Smooth muscle cell (in vitro differentiated cells): ENCODE results near the gene RUSF1. TPM values are rescaled to one million over a fixed set of nuclear protein-coding genes. Genes with fewer than 3 reads are reported as not detected.
"Not testable (repeated sequence)": the region's sequence is repeated elsewhere in the genome, so short reads cannot be mapped to it uniquely, and the experiment has no call there.

Source experiments
- DNase-seq: peaks from one replicate; lab custom pipeline; 2025; ENCODE audit not compliant: unreplicated experiment; lab: John Stamatoyannopoulos, UW
- H2AFZ ChIP-seq: fragments of 200-600 bp; sonication (generic); 2 replicates; pipeline ENCODE4 v1.6.0; 2016; ENCODE audit warnings: antibody characterized with exemption, low read depth, mild to moderate bottlenecking
- H3F3A ChIP-seq: fragments of 200-600 bp; sonication (generic); 2 replicates; pipeline ENCODE4 v1.6.0; 2017; ENCODE audit warnings: antibody characterized with exemption, low read depth
- H3K27ac ChIP-seq: fragments of 200-600 bp; sonication (generic); 2 replicates; pipeline ENCODE4 v1.5.1; 2016; ENCODE audit warnings: low read depth, mild to moderate bottlenecking
- H3K27me3 ChIP-seq: fragments of 200-600 bp; sonication (generic); 2 replicates; pipeline ENCODE4 v1.6.1; 2016; ENCODE audit warnings: low read depth, mild to moderate bottlenecking
- H3K36me3 ChIP-seq: fragments of 200-600 bp; sonication (generic); 2 replicates; pipeline ENCODE4 v1.5.1; 2016; ENCODE audit warnings: low read depth
- H3K4me1 ChIP-seq: fragments of 200-600 bp; sonication (generic); 2 replicates; pipeline ENCODE4 v1.5.1; 2016; ENCODE audit warnings: low read depth
- H3K4me2 ChIP-seq: fragments of 200-600 bp; sonication (generic); 2 replicates; pipeline ENCODE4 v1.6.0; 2016; ENCODE audit warnings: mild to moderate bottlenecking
- H3K4me3 ChIP-seq: fragments of 200-600 bp; sonication (generic); 2 replicates; pipeline ENCODE4 v1.5.1; 2016; ENCODE audit warnings: mild to moderate bottlenecking
- H3K79me2 ChIP-seq: fragments of 200-600 bp; sonication (generic); 2 replicates; pipeline ENCODE4 v1.6.0; 2016; ENCODE audit warnings: low read depth, mild to moderate bottlenecking
- H3K9ac ChIP-seq: fragments of 200-600 bp; sonication (generic); 2 replicates; pipeline ENCODE4 v1.6.0; 2016; ENCODE audit warnings: low read depth
- H3K9me3 ChIP-seq: fragments of 200-600 bp; sonication (generic); replicated peaks from 2 replicates; pipeline ENCODE4 v1.5.1; 2016; ENCODE audit warnings: low read depth
- H4K20me1 ChIP-seq: fragments of 200-600 bp; sonication (generic); 2 replicates; pipeline ENCODE4 v1.6.0; 2016; ENCODE audit warnings: low read depth
- CTCF ChIP-seq: fragments of 200-600 bp; sonication (generic); IDR thresholded peaks from 2 replicates; pipeline ENCODE4 v1.5.1; 2017; ENCODE audit warnings: borderline replicate concordance, mild to moderate bottlenecking, antibody characterized with exemption; ENCODE audit not compliant: insufficient read depth, poor library complexity, severe bottlenecking
- whole genome bisulfite sequencing: methylation state at CpG from one replicate; pipeline ENCODE4 v1.1.7; 2016; ENCODE audit warnings: low lambda C conversion rate; 5-methylcytosine and 5-hydroxymethylcytosine counted together
- polyA plus RNA-seq: library from polyadenylated mRNA; unstranded; fragments of >200 nt; fragmentation: Nextera tagmentation; extraction: Ambion mirVana; gene quantifications from 2 replicates; pipeline ENCODE4 v1.2.1, GENCODE V29; 2016
- total RNA-seq: library from RNA; depleted of rRNA; stranded (reverse); fragments of >200 nt; gene quantifications from 2 replicates; pipeline ENCODE4 v1.2.3, GENCODE V29; 2014

Gene RUSF1
- total and polyA plus RNA-seq, 2 experiments from 2014 or later, result 55.9 to 72.1 TPM

- H3K9me3 ChIP-seq, result no peaks in the 10 kb centered on the region
- H3K27me3 ChIP-seq, result peaks cover 35% of the 10 kb centered on the region
- no peaks in the 10 kb centered on the region for H4K20me1 ChIP-seq
- TF ChIP-seq CTCF, result no peak
- no peak overlapping the region for H3K9ac ChIP-seq
- no peaks in the 10 kb centered on the region for H3K36me3 ChIP-seq
- H3K79me2 ChIP-seq, result no peaks in the 10 kb centered on the region
- no peak for DNase-seq
- no peaks in the 10 kb centered on the region for H3K4me1 ChIP-seq
- no peak overlapping the region for H3K4me3 ChIP-seq
- no peaks in the 10 kb centered on the region for H3F3A ChIP-seq
- no peak overlapping the region for H2AFZ ChIP-seq
- no peak overlapping the region for H3K4me2 ChIP-seq
- no peak overlapping the region for H3K27ac ChIP-seq
- WGBS, result 81% methylated on average over 3 of the region's 3 CpGs
These were observed 16.9 kb upstream of the RUSF1 start for GRCh38 chr16:31525113-31525512.

DNA sequence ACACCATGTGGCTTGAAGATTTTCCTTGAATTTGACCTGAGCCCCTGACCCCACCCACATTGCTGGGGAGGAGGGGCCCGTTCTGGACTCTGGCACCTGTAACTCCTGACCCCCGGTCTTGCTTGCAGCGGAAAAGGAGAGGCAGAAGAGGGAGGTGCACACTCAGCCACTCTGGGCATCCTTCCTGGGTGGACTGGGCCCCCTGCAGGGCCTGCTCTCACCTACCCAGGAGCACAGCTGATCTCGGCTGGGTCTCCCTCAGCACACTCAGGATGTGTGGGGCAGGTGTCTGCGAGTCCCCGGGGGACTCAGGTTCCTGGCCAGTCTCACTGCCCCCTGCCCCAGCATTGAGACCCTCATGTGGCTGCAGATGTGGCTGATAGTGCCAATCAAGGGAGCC lies 15.6 kb upstream of the RUSF1 start:
- not testable (repeated sequence) for H3F3A ChIP-seq, H2AFZ ChIP-seq, H3K36me3 ChIP-seq, H3K4me2 ChIP-seq, DNase-seq, H3K27ac ChIP-seq, H3K4me3 ChIP-seq, H4K20me1 ChIP-seq, H3K9ac ChIP-seq, H3K79me2 ChIP-seq, H3K9me3 ChIP-seq, H3K4me1 ChIP-seq
- WGBS, result 77% methylated on average over 3 of the region's 6 CpGs
- H3K27me3 ChIP-seq, result peaks cover 22% of the 10 kb centered on the region

DNA sequence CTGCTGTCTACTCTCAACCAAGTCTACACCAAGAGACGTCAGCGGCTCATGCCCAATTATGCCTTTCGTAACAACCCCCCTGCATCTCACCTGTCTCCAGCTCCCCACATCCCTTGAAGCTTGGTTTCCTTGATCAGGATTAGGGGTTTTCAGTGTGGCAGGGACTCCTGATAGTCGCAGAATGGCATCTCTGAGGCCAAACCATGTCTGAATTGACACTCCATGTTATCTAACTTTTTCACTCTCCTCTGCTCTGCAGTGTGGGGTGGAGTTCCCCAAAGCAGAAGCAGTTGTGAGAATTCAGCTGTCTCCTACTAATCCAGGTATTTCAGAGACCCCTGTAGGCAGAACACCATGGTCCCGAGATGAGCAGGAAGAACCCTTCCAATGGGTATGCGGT lies 13.9 kb upstream of the RUSF1 start:
- Histone ChIP-seq H3K4me2 (no peak overlapping the region), H3K27me3 (peaks cover 5% of the 10 kb centered on the region)
- no peak for DNase-seq

GRCh38 chr16:31521368-31521767 lies 13.2 kb upstream of the RUSF1 start:
- Histone ChIP-seq H3K9me3 (no peaks in the 10 kb centered on the region), H3K79me2 (no peaks in the 10 kb centered on the region), H3K4me3 (no peak overlapping the region), H3K9ac (no peak overlapping the region), H3K36me3 (no peaks in the 10 kb centered on the region), H3K27me3 (no peaks in the 10 kb centered on the region), H3F3A (no peaks in the 10 kb centered on the region), H2AFZ (no peak overlapping the region), H3K4me2 (no peak overlapping the region), H3K4me1 (no peaks in the 10 kb centered on the region), H3K27ac (no peak overlapping the region), H4K20me1 (no peaks in the 10 kb centered on the region)
- WGBS, result 93% methylated on average over 3 of the region's 3 CpGs
- DNase-seq, result no peak
- no peak for TF ChIP-seq CTCF

More for the DNA sequence above, 13.9 kb upstream of the RUSF1 start:
- Histone ChIP-seq H3K79me2 (no peaks in the 10 kb centered on the region), H3K4me3 (no peak overlapping the region), H3K9ac (no peak overlapping the region), H2AFZ (no peak overlapping the region), H4K20me1 (no peaks in the 10 kb centered on the region), H3K9me3 (no peaks in the 10 kb centered on the region), H3K36me3 (no peaks in the 10 kb centered on the region), H3K27ac (no peak overlapping the region), H3F3A (no peaks in the 10 kb centered on the region), H3K4me1 (no peaks in the 10 kb centered on the region)
- 87% methylated on average over 6 of the region's 6 CpGs for WGBS
- no peak for TF ChIP-seq CTCF
